Glutamatergic neuron (in vitro differentiated cells): ENCODE data around the gene FAM227B. TPM values are rescaled to one million over a fixed set of nuclear protein-coding genes. Genes with fewer than 3 reads are reported as not detected.

Source experiments
- DNase-seq: peaks from one replicate; pipeline ENCODE4 v3.0.0; 2022
- H3K27ac Mint-ChIP-seq: one replicate; pipeline ENCODE4 v1.8.0; 2020; ENCODE audit warnings: mild to moderate bottlenecking, mixed read lengths, inconsistent platforms; ENCODE audit not compliant: unreplicated experiment
- H3K27me3 Mint-ChIP-seq: one replicate; pipeline ENCODE4 v1.8.0; 2020; ENCODE audit warnings: mild to moderate bottlenecking, moderate library complexity, mixed read lengths, inconsistent platforms; ENCODE audit not compliant: unreplicated experiment
- H3K36me3 Mint-ChIP-seq: one replicate; pipeline ENCODE4 v1.8.0; 2020; ENCODE audit warnings: mild to moderate bottlenecking, mixed read lengths, inconsistent platforms; ENCODE audit not compliant: unreplicated experiment
- H3K4me1 Mint-ChIP-seq: one replicate; pipeline ENCODE4 v1.8.0; 2020; ENCODE audit warnings: mild to moderate bottlenecking, low read depth, mixed read lengths, inconsistent platforms; ENCODE audit not compliant: unreplicated experiment
- H3K4me3 Mint-ChIP-seq: one replicate; pipeline ENCODE4 v1.8.0; 2020; ENCODE audit warnings: mild to moderate bottlenecking, mixed read lengths, inconsistent platforms; ENCODE audit not compliant: unreplicated experiment
- H3K9me3 Mint-ChIP-seq: one replicate; pipeline ENCODE4 v1.8.0; 2020; ENCODE audit warnings: mild to moderate bottlenecking, moderate library complexity, mixed read lengths, inconsistent platforms; ENCODE audit not compliant: unreplicated experiment
- CTCF ChIP-seq: fragments of 200-600 bp; sonication (generic); IDR thresholded peaks from one replicate; pipeline ENCODE4 v1.5.0; 2021; ENCODE audit not compliant: partially characterized antibody, unreplicated experiment
- total RNA-seq: library from RNA; stranded (reverse); fragmentation: NEBNext Ultra II Directional; extraction: Animal tissue kit (Norgen Biotek cat#: 25700); gene quantifications from one replicate; pipeline ENCODE4 v1.2.1, GENCODE V29; 2021; ENCODE audit not compliant: unreplicated experiment

The FAM227B gene
- total RNA-seq, 1 donor from 2014 or later = 3.2 TPM

DNA sequence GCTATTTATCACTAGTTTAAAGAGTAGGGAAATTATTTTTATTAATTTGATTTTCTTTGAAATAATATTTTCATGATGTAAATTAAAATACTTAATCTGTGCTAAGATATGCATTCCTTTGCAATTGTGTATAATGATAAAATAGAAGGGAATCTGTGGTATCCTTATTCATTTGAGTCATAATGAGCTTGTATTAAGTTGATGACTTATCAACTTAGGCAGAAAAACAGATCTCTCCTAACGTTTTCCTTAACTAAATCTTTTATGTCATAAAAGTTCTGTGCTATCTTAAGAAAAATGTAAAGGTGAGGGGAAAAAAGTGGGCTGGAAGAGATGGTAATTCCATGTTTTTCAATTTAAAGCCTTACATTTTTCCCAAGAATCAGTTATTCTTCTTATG, 195.7 kb downstream of the FAM227B start:
- Mint-ChIP-seq H3K27me3 (no peaks in the 10 kb centered on the region), H3K36me3 (no peaks in the 10 kb centered on the region), H3K4me1 (peaks cover 2% of the 10 kb centered on the region), H3K9me3 (peaks cover 5% of the 10 kb centered on the region), H3K4me3 (no peak overlapping the region), H3K27ac (no peak overlapping the region)
- no peak for DNase-seq
- no peak for TF ChIP-seq CTCF

DNA sequence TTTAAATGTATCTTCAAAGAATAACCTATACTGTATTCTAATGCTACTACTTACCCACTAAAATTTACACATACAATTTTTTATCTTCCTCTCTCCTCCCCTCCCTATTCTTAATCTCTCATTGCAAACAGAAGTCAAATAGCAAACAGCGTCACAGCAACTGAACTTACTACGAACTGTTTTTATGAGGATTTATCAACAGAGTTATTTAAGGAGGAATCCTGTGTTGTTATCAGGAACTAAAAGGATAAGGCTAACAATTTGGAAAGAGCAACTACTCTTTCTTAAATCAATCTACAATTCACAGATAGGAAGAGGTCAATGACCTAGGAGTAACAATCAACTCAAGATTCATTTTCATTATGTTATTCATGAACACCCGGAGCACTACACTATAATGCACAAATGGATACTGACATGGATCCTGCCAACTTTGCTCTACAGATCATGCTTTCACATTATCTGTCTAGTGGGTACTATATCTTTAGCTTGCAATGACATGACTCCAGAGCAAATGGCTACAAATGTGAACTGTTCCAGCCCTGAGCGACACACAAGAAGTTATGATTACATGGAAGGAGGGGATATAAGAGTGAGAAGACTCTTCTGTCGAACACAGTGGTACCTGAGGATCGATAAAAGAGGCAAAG, 196.6 kb downstream of the FAM227B start:
- TF ChIP-seq CTCF = no peak
- peaks cover 3% of the 10 kb centered on the region for H3K9me3 Mint-ChIP-seq
- H3K27me3 Mint-ChIP-seq = no peaks in the 10 kb centered on the region
- no peak overlapping the region for H3K4me3 Mint-ChIP-seq
- no peaks in the 10 kb centered on the region for H3K36me3 Mint-ChIP-seq
- H3K4me1 Mint-ChIP-seq = peaks cover 2% of the 10 kb centered on the region
- H3K27ac Mint-ChIP-seq = no peak overlapping the region
- DNase-seq = no peak

- H3K4me3 Mint-ChIP-seq = no peak within 1 kb of the TSS
- peaks cover 3% of the 10 kb centered on the region for H3K9me3 Mint-ChIP-seq
- no peak for DNase-seq
Measured at GRCh38 chr15:49423021-49423420, 197.6 kb downstream of the FAM227B start, which contains the start of gene FGF7. TSS of gene FGF7 (plus strand) at chr15:49423242. CDS start at chr15:49424298, 1,056 bp downstream.

DNA sequence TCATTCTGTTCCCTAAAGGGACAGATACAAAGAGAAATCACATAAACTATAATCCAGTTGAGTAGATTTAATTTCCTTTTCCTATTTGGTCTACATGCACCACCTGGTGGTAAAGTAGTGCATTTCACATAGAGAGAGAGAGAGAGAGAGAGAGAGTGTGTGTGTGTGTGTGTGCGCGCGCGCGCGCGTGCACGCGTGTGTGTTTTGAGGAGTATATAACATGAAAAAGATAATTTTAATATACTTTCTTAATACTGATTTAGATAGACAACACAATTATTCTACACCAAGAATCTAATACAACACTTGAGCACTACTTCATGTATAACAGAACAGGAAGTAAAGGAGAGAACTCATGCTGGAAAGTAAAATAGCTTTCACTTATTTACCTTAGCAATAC, 198.6 kb downstream of the FAM227B start:
- Mint-ChIP-seq H3K4me1 (peaks cover 2% of the 10 kb centered on the region), H3K4me3 (no peak overlapping the region), H3K27ac (no peak overlapping the region), H3K27me3 (no peaks in the 10 kb centered on the region), H3K9me3 (peaks cover 3% of the 10 kb centered on the region), H3K36me3 (no peaks in the 10 kb centered on the region)
- peak; percentile 86 for TF ChIP-seq CTCF
- DNase-seq = no peak

More at GRCh38 chr15:49423021-49423420, 197.6 kb downstream of the FAM227B start, which contains the start of gene FGF7:
- no peak for TF ChIP-seq CTCF
- Mint-ChIP-seq H3K27me3 (no peaks in the 10 kb centered on the region), H3K4me1 (peaks cover 2% of the 10 kb centered on the region), H3K36me3 (no peaks in the 10 kb centered on the region), H3K27ac (no peak within 1 kb of the TSS)

- no peak overlapping the region for H3K4me3 Mint-ChIP-seq
- no peaks in the 10 kb centered on the region for H3K27me3 Mint-ChIP-seq
- H3K9me3 Mint-ChIP-seq = peaks cover 3% of the 10 kb centered on the region
- no peak for DNase-seq
- H3K4me1 Mint-ChIP-seq = peaks cover 2% of the 10 kb centered on the region
- no peak for TF ChIP-seq CTCF
- no peak overlapping the region for H3K27ac Mint-ChIP-seq
- H3K36me3 Mint-ChIP-seq = no peaks in the 10 kb centered on the region
Measured at GRCh38 chr15:49418811-49419210, 201.8 kb downstream of the FAM227B start.
